T1000 (cell line): ENCODE data around the gene INCA1.

Experiments
- DNase-seq: peaks from one replicate; lab custom pipeline; 2025; ENCODE audit warnings: mixed read lengths; lab: John Stamatoyannopoulos, UW

INCA1 gene

DNA sequence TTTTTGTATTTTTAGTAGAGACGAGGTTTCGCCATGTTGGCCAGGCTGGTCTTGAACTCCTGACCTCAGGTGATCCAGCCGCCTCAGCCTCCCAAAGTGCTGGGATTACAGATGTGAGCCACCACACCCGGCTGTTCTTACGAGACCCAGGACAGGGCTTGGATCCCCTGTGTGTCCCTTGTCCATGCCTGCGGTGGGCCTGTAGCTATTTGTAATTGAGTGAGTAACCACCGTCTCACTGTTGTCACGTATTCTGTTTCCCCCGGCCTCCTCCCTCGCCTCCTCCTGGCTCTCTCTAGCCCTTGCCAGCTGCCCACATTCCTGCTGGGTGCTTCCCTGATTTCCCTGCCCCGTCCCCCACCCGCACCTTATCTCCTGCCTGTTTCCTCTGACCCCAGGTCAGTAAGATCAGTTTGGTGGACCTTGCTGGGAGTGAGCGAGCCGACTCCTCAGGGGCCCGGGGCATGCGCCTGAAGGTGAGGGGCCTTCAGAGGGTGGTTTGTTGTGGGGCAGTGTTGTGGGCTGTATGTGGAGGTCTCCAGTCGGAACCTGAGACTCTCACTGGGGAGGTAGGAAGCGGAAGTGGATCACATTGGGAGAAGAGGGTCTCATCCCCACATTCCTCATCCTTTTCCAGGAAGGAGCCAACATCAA lies 6.0 kb upstream of the INCA1 start:
- no peak for DNase-seq

DNA sequence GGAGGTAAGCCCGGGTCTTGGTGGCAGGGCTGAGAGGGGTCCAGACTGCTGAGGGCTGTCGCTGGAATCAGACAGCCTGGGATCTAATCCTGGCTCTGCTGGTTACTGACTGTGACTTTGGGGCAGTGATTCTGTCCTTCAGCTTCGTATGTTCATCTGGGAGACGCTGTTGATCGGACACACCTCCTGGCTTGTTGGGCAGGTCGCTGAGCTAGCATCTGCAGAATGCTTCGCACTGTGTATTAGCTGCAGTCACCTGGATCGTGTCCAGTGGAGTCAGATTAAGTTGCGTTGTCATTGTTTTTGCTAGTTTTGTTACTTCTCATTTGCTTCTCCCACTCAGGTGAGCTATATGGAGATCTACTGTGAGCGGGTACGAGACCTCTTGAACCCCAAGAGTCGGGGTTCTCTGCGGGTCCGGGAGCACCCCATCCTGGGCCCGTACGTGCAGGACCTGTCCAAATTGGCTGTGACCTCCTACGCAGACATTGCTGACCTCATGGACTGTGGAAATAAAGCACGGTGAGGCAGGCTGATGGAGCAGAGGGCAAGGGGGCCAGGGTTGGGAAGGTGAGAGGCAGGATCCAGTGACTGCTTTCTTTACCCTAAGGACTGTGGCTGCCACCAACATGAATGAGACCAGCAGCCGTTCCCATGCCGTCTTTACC lies 4.9 kb upstream of the INCA1 start:
- no peak for DNase-seq

DNA sequence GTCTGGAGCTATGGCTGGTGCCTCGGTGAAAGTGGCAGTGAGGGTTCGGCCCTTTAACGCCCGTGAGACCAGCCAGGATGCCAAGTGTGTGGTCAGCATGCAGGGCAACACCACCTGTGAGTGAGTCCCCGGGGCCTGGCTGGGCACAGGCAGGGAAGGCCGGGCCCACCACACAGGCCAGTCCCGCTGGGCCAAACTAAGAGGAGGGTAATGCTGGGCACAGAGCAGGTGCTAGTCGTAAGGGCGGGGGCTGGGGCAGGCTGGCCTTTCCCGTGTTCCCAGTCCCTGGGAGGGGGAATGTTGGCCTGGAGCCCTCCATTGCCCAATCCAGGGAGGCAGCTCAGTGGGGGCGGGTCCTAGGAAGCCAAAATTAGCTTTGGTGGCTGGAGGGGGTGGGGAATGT lies 2.9 kb upstream of the INCA1 start:
- no peak for DNase-seq

DNA sequence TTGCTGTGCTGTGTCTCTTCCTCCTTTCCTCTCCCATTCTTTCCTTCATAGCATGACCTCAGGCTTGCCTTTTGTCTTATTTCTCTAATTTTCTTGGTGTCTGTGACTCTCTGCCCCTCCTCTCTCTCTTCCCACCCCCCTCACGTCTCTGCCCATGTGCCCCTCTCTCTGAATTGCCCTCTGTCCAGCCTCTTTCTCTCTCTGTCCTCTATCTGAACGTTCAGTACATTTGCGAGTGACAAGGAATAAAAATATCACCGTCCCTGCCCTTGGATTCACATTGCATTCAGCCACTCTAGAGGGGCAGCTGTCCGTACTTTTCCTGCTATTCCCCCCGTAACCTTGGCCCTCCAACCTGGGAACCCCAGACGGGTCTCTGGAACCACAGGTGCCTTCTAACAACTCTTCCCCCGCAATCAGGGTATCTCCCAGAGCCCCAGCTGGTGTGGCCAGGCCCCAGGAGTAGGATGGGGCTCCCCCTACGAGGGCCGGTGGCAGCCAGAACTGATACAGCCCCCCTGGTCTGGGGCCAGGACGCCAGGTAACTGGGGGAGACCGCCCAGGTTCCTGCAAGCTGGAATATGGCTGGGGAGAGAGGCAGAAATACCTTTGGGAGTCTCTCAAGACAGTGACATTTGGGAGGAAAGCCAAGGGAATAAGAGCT lies 2.2 kb upstream of the INCA1 start:
- DNase-seq: no peak

DNA sequence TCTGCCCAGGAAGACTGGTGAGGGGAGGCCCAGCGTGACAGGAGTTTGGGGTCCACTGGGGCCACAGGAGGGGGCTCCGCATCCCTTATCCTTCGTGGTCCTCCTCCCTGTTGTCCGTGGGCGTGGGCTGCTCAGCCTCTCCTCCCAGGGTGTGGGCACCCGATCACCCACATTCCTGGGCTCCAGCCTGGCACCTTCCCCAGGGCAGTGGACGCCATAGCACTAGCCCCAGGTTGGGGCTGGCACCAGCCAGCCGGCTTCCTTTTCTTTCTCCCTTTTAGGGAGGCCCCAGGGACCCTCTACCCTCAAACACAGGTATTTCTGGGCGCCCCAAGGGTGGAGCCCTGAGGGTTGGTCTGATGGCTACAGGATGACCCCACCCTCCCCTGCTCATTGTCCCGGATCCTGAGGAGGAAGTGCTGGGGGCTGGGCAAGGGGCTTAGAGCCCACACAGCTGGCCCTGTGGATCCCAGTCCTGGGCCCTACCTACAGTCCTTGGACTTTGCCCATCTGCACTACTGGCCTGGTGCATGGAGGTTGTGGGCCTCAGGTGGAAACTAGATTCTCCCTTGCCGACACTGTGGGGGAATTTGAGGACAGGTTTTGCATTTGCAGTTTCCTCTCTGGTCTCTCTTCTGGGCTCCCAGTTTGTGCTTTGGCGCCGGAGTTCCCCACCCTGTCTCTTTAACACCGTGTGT lies 1.6 kb upstream of the INCA1 start:
- DNase-seq: no peak

DNA sequence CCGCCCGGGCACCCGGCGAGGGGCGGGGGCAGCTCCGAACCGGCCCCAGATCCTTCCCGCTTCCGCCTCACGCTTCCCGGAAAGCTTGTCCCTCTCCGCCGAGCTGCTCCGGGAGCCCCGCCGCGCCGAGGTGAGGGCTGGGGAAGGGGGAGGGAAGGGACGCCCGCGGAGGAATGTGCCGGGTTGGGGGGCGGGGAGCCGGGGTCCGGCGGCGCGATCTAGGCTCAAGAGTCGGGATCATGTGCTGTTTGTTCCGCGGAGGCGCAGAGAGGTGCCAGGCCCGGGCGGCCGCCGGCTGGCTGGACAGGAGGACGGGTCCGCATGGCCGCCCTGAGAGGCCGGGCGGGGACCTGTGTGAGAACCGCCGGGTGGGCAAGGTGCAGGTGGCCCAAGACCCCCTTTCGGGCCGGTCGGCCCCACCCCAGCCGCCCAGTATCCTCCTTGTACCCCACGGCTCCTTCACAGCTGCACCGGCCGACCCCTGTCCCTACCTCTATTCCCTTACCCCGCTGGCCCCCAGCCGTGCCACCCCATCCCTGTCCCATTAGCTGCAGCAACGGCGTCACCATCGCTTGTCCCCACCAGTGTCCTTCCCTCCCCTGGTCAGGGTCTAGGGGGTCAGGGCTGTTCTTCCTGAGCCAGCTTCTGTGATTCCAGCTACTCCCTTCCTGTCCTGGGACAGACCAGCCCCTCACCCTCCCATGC lies 857 bp upstream of the INCA1 start:
- peak; percentile 51 for DNase-seq

DNA sequence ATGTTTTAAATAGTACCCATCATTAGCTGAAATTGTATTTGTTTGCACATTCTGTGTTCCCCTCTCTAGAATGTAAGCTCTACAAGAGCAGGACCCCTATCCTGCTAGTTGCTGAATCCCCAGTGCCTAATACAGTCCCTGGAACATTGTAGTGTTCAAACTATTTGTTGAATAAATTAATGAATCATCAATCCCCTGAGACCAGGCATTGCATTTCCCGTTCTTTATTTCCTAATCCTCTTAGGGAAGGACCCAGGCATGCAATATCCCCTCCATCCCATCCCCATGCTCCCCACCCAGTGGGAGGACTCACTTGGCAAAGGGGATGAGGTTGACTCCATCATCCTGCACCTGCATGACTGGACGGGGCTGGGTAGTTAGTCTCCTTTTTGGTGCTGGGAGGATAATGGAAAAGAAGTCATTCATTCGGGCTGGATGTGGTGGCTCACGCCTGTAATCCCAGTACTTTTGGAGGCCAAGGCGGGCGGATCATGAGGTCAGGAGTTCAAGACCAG lies 3.2 kb downstream of the INCA1 start:
- DNase-seq: no peak

DNA sequence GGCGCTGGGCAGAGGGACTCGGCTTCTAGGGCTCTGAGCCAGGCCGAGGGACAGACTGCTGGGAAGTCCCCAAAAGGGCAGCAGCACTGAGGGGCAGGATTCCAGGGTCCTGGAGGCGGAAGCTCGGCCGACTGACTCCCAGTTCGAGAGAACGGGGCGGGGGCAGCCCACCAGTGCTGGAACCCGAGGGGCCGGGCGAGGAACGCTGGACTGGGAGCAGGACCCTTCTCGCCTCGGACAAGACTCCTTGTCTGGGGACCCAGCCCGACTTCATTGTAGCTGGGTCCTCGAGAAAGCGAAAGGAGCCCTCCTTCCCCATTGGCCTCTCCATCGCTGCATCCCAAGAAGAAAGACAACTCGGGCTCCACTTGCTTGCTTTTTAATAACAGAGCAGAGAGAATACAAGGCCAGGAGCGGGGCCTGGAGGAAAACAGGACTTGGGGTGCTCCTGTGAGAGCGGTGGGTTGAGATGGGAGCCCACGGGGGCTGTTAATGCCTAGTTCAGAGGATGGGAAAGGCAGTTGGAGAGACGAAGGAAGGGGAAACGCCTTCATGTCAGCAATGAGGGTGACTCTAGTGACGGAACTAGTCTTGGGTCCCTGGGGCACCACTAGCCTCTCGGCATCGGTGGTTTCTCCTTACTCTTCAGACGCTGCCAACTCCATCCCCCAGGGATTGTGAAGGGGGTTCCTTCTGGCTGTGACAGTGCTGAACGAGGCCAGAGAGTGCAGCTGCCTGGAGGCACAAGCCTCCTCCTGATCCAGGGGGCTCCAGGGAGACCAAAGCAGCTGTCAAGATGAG lies 9.4 kb downstream of the INCA1 start:
- no peak for DNase-seq

DNA sequence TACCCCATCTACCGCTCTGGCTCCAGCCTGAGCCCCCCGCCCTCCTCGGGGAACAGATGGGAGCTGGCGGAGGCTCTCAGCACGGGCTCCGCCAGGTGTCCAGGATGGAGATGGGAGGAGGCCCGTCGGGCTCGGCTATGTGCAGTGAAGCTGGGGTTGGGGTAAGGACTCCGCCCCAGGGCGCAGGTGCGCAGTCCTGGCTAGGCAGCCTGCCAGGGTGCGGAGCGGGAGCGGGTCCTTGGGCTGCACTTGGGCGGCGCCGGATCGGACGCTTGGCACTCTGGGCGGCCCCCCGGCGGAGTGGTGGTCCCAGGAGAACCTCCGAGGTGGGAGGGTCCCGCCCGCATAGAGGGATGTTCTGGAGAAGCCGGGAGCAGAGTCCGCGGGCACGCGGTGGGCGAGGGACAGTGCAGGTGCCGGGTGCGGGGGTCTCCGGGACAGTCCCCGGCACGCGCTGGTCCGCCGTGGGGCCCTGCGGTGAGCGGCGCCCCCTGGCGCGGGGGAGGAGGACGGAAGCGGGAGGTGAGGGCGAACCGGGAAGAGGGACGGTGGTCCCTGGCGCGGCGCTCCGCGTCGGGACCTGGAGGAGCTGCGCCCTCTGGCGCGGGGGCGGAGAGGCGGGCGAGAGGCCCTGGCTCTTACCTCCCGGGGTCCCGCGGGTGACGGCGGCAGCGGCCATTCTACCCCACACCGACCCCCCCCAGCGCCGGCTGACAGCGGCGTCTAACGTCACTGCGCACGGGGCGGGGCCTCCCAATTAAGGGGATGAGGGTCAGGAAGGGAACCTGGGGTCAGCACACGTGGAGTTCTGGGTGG lies 10.2 kb downstream of the INCA1 start, which contains the start of gene CAMTA2:
Gene CAMTA2, minus strand, starts transcription at position 725 of the 816 bp plus-strand sequence. CDS start 1,453 bp downstream, outside the sequence.
- peak; percentile 86 for DNase-seq

DNA sequence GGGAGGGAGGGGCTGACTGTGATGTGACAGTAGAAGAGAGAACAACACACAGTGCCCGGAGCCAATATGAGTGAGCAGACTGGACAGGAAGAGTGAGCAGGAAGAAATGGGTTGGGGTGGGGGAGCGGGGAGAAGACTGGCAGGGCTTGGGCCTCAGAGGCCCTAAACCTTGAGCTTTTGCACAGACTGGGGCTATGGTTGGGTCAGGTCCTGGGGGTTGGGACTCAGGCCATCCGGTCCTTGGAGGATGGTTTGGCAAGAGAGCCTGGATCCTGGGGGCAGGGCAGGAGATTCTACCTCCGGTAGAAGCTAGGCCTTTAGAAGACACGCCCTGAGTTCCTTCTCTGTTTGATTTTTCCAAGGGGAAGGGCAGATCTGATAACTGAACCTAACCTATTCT lies 10.9 kb downstream of the INCA1 start:
- DNase-seq: no peak

DNA sequence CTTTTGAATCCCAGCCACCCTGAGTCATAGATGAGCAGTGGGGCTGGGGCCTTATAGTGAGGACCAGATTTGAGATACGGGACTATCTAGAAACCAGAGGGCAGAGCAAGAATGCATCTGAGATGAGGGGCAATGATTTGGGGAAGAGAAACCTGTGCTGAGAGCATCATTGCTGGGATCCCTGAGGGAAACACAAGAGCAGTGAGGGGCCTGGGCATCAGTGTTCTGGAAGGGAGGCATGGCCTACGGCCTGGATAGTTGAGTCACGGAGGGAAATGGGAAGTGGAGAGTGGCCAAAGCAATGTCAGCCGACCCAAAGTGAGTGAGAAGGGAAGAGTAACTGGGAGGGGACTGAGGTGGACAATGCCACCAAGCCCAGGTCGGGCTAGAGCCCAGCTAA lies 15.0 kb downstream of the INCA1 start:
- no peak for DNase-seq

DNA sequence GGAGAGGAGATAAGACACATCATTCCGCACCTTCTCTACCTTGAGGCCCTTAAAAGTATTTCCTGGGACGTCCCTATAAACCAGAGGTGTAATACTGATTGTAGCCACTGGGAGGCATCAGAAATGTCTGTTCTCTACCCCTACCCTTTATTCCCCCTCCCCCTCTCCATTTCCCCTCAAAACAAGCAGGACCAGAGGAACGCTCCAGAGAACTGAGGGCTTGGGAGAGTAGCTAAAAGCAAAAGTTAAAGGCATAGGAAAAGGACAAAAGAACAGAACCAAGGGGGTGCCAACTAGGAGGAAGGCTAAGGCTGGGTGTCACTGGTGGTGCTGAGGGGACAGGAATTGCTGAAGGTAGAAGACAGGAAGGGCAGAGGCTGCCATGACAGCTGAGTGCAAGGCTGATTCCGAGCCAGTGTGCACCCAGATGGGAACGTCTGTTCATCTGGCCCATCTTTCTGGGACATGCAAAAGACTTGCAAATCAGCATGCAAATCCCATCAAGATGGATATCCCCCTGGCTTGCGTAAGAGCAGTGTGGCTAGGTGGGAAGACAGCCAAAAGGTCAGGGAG lies 16.6 kb downstream of the INCA1 start:
- no peak for DNase-seq

DNA sequence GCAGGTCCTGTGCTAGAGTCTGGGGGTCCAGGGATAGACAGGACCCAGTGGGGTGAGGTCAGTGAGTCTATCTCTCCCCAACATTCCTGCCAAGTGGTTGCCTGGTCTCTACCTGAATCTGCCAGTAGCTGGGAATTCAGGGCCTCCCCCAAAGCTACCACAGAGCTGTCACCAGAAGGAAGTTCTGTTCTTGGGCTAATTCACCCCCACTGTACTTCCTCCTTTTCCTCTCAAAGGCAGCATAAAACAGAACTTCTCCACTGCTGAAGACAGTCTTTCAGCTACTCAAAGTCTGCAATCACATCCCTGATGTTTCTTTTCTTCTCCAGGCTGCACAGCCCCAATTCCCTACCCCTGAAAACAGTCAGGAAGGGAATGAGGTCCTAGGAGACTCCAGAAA lies 18.6 kb downstream of the INCA1 start:
- no peak for DNase-seq

DNA sequence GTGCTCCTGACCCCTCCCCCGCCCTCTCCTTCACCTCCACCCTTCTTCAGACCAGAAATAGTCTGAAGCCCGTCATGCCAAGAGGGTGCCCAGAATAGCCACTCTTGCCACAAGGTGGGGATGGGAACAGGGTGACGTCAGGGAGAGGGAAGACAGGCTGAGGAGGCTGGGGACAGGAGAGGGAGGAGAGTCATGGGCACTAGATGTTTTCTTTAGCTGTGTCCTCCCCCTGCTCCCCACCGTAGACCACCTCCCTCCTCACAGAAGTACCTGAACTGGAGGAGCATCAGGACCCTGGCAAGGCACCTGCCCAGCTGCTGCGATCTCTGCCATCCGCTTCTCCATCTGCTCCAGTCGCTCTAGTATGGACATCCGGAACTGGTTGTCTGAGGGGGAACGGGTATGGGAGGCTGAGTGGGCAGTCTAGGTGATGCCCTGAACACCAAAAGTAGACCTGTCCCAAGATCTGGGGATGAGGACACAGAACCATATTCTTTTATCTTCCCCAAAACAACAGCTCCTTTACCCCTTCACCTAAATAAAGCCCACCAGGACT lies 23.1 kb downstream of the INCA1 start:
- no peak for DNase-seq

DNA sequence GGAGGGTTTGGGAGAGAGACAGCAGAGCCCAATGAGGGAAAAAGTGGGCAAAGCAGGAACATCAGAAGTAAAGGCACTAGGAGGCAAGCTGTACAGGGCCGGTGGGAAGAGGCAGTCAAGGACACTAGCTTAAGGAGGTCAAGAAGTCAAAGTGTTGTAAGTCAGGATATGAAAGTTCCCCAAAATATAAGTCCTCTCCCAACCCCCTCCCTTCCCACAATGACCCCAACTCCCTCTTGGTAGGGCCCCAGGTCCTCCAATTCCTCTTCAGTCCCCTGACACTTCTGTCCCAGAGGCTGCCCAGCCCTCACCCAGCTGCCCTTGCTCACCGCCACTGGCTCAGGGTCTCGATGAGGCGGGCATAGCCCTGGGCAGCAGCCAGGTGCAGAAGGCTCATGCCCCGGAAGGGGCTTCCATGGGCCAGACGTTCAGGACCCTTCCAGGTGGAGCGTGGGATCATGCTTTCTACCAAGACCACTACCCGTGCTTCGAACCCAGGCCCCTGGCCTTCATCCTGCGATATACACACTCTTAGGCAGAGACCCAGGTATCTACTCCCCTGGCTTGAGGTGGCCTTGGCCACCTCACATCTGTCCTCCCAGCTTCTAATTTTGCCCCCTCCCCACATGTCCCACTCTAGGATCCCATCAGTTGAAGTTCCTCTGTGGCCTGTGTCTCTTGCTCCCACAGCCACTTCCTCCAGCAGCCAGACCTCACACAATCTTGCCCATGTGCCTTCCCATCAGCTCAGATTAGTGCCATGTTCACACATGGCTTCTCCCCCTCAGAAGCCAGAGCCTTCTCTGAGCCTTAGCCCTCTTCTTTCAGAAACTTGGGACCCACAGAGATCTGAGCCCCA lies 23.8 kb downstream of the INCA1 start:
- no peak for DNase-seq

DNA sequence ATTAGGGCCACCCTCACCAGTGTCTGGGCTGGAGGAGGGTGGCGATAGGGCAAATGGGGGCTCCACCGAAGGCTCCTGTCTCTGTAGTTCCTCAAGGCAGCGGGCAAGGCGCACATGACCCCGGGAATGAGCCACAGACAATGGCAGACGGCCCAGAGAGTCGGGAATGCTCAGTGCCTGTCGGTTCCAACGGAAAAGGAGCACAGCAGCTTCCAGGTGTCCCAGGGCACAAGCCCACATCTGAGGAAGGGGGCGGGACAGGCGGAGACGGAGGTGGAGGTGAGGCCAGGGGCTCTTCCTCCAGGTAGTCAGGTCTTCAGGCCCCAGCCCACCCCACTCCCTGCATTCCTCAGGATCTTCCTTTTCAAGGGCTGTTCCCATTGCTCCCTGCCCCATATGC lies 24.6 kb downstream of the INCA1 start:
- no peak for DNase-seq

DNA sequence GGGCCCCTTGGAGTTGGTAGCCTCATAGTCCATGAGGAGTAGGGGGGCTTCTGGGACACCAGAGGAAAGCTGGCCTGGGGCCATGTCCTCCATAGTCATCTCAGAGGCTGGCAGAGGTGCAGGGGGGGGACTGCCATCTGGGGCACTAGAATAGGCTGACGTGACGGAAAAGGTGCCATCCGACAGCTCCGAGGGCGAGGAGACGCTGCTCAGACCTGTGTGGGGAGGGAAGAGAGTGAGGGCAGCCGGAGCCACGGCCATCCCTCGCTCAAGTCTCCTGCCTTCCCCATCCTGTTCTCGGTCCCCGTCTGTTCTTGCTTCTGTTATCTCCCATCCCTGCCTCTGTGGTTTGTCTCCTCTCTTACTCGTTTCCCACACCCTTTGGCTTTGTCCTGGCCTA lies 25.0 kb downstream of the INCA1 start:
- DNase-seq: no peak

DNA sequence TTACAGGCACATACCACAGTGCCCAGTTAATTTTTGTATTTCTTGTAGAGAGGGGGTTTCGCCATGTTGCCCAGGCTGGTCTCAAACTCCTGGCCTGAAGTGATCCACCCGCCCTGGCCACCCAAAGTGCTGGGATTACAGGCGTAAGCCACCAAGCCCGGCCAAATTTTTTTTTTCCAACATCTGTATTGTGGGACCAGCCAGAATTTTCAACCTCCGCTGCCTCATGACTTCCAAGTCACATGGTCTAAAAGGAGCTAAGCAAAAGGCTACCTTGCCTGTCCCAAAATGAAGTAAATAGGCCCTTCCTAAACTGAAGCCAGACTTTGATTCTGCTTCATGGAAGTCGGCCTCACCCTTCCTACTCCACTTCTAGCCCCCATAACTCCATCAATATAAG lies 25.5 kb downstream of the INCA1 start:
- no peak for DNase-seq

DNA sequence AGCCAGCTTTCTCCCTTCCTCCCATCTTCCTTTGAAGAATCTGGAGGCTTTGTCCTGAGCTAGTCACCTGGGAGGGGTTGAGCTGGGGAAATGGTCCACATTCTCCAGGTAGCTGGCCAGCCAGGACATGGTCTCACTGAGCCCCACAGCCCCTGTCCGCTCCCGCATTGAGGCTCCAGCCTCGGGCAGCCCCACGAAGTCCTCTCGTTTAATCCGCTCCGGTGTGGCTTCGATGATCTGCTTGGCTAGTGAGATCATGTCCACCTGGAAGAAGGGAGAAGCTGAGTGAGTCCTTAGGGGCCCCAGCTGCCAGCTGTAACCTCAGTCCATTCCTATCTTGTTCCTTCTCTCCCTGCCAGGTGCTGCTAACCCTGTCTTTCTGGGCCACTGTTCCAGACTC lies 27.0 kb downstream of the INCA1 start:
- DNase-seq: no peak
